ENCODE measurements around the gene SEH1L. TPM values are rescaled to one million over a fixed set of nuclear protein-coding genes. Genes with fewer than 3 reads are reported as not detected.
A peak's percentile ranks its signal among the peaks of the same experiment; 100 is the strongest.

Gene SEH1L
- total RNA-seq, 1 donor from 2014 or later = 66.8 TPM

- peak; percentile 7 for DNase-seq (ENCODE audit: low read depth)
These were observed 89.0 kb downstream of the SEH1L start for GRCh38 chr18:13036622-13037320.

Other genes with a start within 250 kb of the SEH1L start
- gene CEP76, start 245.3 kb upstream of the SEH1L start, total RNA-seq = 13.7 and 14.3 TPM in 2 replicates
- 52.8 and 111 TPM in 2 replicates for gene PSMG2, start 245.0 kb upstream of the SEH1L start, total RNA-seq
- gene PTPN2, start 63.8 kb upstream of the SEH1L start, total RNA-seq = 32.0 and 51.6 TPM in 2 replicates
- 35.1 and 37.2 TPM in 2 replicates for gene CEP192, start 43.4 kb downstream of the SEH1L start, total RNA-seq

All from renal cortical epithelial cell (primary cell).